SK-N-SH treated with all-trans-retinoic acid at 6 μM for 48 hours (cell line): ENCODE measurements around the gene TFPT.

Source experiments
- ATAC-seq: fragments of 200-7000 bp; cut with Tn5 transposase; 3 replicates; pipeline ENCODE4 v1.9.1; 2020; ENCODE audit warnings: mild to moderate bottlenecking, moderate library complexity
- BACH2 ChIP-seq: fragments of 250-450 bp; sonication (Bioruptor Pico); IDR thresholded peaks from 2 replicates; pipeline ENCODE4 v1.9.0; 2021; ENCODE audit warnings: mild to moderate bottlenecking, borderline replicate concordance
- CREB5 ChIP-seq: fragments of 250-450 bp; sonication (Bioruptor Pico); IDR thresholded peaks from 2 replicates; pipeline ENCODE4 v1.5.1; 2020; ENCODE audit warnings: low read depth, mild to moderate bottlenecking, moderate library complexity
- CSDC2 ChIP-seq: fragments of 250-450 bp; sonication (Bioruptor Pico); IDR thresholded peaks from 2 replicates; pipeline ENCODE4 v1.5.0; 2020; ENCODE audit warnings: mild to moderate bottlenecking, moderate library complexity
- CSRNP3 ChIP-seq: fragments of 250-450 bp; sonication (Bioruptor Pico); IDR thresholded peaks from 2 replicates; pipeline ENCODE4 v1.5.1; 2021; ENCODE audit warnings: mild to moderate bottlenecking, moderate library complexity
- ESRRG ChIP-seq: fragments of 250-450 bp; sonication (Bioruptor Pico); IDR thresholded peaks from 2 replicates; pipeline ENCODE4 v1.6.1; 2021; ENCODE audit warnings: mild to moderate bottlenecking
- GLIS3 ChIP-seq: fragments of 250-450 bp; sonication (Bioruptor Pico); IDR thresholded peaks from 2 replicates; pipeline ENCODE4 v1.5.0; 2020; ENCODE audit warnings: mild to moderate bottlenecking, moderate library complexity
- ISL1 ChIP-seq: fragments of 250-450 bp; sonication (Bioruptor Pico); IDR thresholded peaks from 2 replicates; pipeline ENCODE4 v2.1.2; 2022; ENCODE audit warnings: mild to moderate bottlenecking, moderate library complexity
- OSR1 ChIP-seq: fragments of 250-450 bp; sonication (Bioruptor Pico); IDR thresholded peaks from 2 replicates; pipeline ENCODE4 v1.8.0; 2022; ENCODE audit warnings: moderate library complexity, mild to moderate bottlenecking, inconsistent platforms
- PATZ1 ChIP-seq: fragments of 250-450 bp; sonication (Bioruptor Pico); IDR thresholded peaks from 2 replicates; pipeline ENCODE4 v1.8.0; 2020; ENCODE audit warnings: mild to moderate bottlenecking, moderate library complexity, borderline replicate concordance
- POU6F1 ChIP-seq: fragments of 250-450 bp; sonication (Bioruptor Pico); IDR thresholded peaks from 2 replicates; pipeline ENCODE4 v1.8.0; 2021; ENCODE audit warnings: low read depth, mild to moderate bottlenecking, moderate library complexity, borderline replicate concordance
- PPARA ChIP-seq: fragments of 250-450 bp; sonication (Bioruptor Pico); IDR thresholded peaks from 2 replicates; pipeline ENCODE4 v1.5.0; 2020; ENCODE audit warnings: mild to moderate bottlenecking, borderline replicate concordance
- RARB ChIP-seq: fragments of 250-450 bp; sonication (Bioruptor Pico); IDR thresholded peaks from 2 replicates; pipeline ENCODE4 v1.8.0; 2021; ENCODE audit warnings: mild to moderate bottlenecking, moderate library complexity
- SNAI2 ChIP-seq: fragments of 250-450 bp; sonication (Bioruptor Pico); IDR thresholded peaks from 2 replicates; pipeline ENCODE4 v1.5.0; 2020; ENCODE audit warnings: mild to moderate bottlenecking, moderate library complexity
- TOX ChIP-seq: fragments of 250-450 bp; sonication (Bioruptor Pico); IDR thresholded peaks from 2 replicates; pipeline ENCODE4 v1.8.0; 2021; ENCODE audit warnings: mild to moderate bottlenecking, moderate library complexity, borderline replicate concordance
- TSHZ2 ChIP-seq: fragments of 250-450 bp; sonication (Bioruptor Pico); IDR thresholded peaks from 2 replicates; pipeline ENCODE4 v1.5.0; 2020; ENCODE audit warnings: mild to moderate bottlenecking, moderate library complexity
- ZC3H10 ChIP-seq: fragments of 250-450 bp; sonication (Bioruptor Pico); IDR thresholded peaks from 2 replicates; pipeline ENCODE4 v1.5.1; 2021; ENCODE audit warnings: mild to moderate bottlenecking, moderate library complexity
- ZFP3 ChIP-seq: fragments of 250-450 bp; sonication (Bioruptor Pico); IDR thresholded peaks from 2 replicates; pipeline ENCODE4 v1.5.0; 2020; ENCODE audit warnings: mild to moderate bottlenecking, moderate library complexity
- ZFP30 ChIP-seq: fragments of 450-650 bp; formaldehyde crosslinking; IDR thresholded peaks from 2 replicates; pipeline ENCODE4 v1.5.0; 2022; ENCODE audit warnings: mild to moderate bottlenecking, moderate library complexity
- ZNF565 ChIP-seq: fragments of 450-650 bp; formaldehyde crosslinking; conservative IDR thresholded peaks from 2 replicates; pipeline ENCODE4 v1.5.0; 2020; ENCODE audit warnings: low read depth, mild to moderate bottlenecking, moderate library complexity
- ZNF70 ChIP-seq: fragments of 450-650 bp; formaldehyde crosslinking; IDR thresholded peaks from 2 replicates; pipeline ENCODE4 v1.5.0; 2020; ENCODE audit warnings: mild to moderate bottlenecking, moderate library complexity

Gene TFPT

GRCh38 chr19:54152267-54152666, 36.8 kb upstream of the TFPT start:
- ATAC-seq: no peak; the same call in 1 of the 3 replicates

GRCh38 chr19:54151362-54152035, 36.0 kb upstream of the TFPT start:
- TF ChIP-seq BACH2 (CRISPR knock-in tag) (no peak), TSHZ2 (CRISPR knock-in tag) (no peak), PPARA (no peak), PATZ1 (no peak), ESRRG (no peak), ZC3H10 (CRISPR knock-in tag) (no peak), OSR1 (CRISPR knock-in tag) (no peak), ZFP3 (CRISPR knock-in tag) (no peak), SNAI2 (CRISPR knock-in tag) (no peak), ZNF70 (no peak), CSDC2 (CRISPR knock-in tag) (no peak), ZFP30 (CRISPR knock-in tag) (no peak), ISL1 (CRISPR knock-in tag) (no peak), TOX (no peak)
- ATAC-seq: no peak

More at GRCh38 chr19:54152267-54152666, 36.8 kb upstream of the TFPT start:
- TF ChIP-seq SNAI2 (CRISPR knock-in tag) (no peak), ZNF70 (no peak), ESRRG (no peak), ZFP3 (CRISPR knock-in tag) (no peak), TSHZ2 (CRISPR knock-in tag) (no peak), ZC3H10 (CRISPR knock-in tag) (no peak)

GRCh38 chr19:54149021-54149812, 33.8 kb upstream of the TFPT start:
- TF ChIP-seq GLIS3 (no peak), ZFP30 (CRISPR knock-in tag) (no peak), ZNF565 (CRISPR knock-in tag) (no peak), ISL1 (CRISPR knock-in tag) (no peak), PATZ1 (no peak), BACH2 (CRISPR knock-in tag) (no peak), RARB (CRISPR knock-in tag) (no peak), CREB5 (CRISPR knock-in tag) (no peak), CSRNP3 (CRISPR knock-in tag) (no peak), ZFP3 (CRISPR knock-in tag) (no peak), ZC3H10 (CRISPR knock-in tag) (no peak), TOX (no peak), POU6F1 (CRISPR knock-in tag) (no peak)
- ATAC-seq: no peak
